Suprapubic skin (tissue), 4 donors: ENCODE measurements around the gene MORN4.

Source experiments
- POLR2A ChIP-seq, 2 donors: fragments of 450-650 bp; IDR thresholded peaks; one replicate each; pipeline ENCODE4 v1.6.1; 2017; ENCODE audit warnings: antibody characterized with exemption in 2 of 2, mild to moderate bottlenecking in 2 of 2, moderate library complexity in 2 of 2
- POLR2AphosphoS5 ChIP-seq, 3 donors: sonication (generic); formaldehyde crosslinking; IDR thresholded peaks; one replicate each; pipeline ENCODE4 v1.6.1; 2017; ENCODE audit warnings: antibody characterized with exemption in 3 of 3
- TF ChIP-seq, protein P1 (sequence below), 2 donors: fragments of 200-600 bp in 1 of 2; fragments of 450-650 bp in 1 of 2; sonication (generic) in 1 of 2; IDR thresholded peaks; one replicate each; pipeline ENCODE4 v1.5.1; 2016 to 2019; ENCODE audit warnings: antibody characterized with exemption in 2 of 2, mild to moderate bottlenecking in 1 of 2, moderate library complexity in 1 of 2

GRCh38 chr10:97574374-97575126 lies 58.8 kb downstream of the MORN4 start:
- TF ChIP-seq, protein P1, sequence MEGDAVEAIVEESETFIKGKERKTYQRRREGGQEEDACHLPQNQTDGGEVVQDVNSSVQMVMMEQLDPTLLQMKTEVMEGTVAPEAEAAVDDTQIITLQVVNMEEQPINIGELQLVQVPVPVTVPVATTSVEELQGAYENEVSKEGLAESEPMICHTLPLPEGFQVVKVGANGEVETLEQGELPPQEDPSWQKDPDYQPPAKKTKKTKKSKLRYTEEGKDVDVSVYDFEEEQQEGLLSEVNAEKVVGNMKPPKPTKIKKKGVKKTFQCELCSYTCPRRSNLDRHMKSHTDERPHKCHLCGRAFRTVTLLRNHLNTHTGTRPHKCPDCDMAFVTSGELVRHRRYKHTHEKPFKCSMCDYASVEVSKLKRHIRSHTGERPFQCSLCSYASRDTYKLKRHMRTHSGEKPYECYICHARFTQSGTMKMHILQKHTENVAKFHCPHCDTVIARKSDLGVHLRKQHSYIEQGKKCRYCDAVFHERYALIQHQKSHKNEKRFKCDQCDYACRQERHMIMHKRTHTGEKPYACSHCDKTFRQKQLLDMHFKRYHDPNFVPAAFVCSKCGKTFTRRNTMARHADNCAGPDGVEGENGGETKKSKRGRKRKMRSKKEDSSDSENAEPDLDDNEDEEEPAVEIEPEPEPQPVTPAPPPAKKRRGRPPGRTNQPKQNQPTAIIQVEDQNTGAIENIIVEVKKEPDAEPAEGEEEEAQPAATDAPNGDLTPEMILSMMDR (IDR thresholded peaks at IDR 0.05), result no peak
- no peak for TF ChIP-seq POLR2AphosphoS5 (IDR thresholded peaks at IDR 0.05)
- no peak for TF ChIP-seq POLR2A (IDR thresholded peaks at IDR 0.05)
